M059J (cell line): Measurements from ENCODE around the gene SEPTIN11. TPM values are rescaled to one million over a fixed set of nuclear protein-coding genes. Genes with fewer than 3 reads are reported as not detected.
"Not testable (repeated sequence)": the region's sequence is repeated elsewhere in the genome, so short reads cannot be mapped to it uniquely, and the experiment has no call there.

Experiments
- DNase-seq: peaks from one replicate; pipeline ENCODE4 v3.0.0-alpha.2; 2012; ENCODE audit warnings: low read depth
- total RNA-seq: library from RNA; depleted of rRNA; stranded (reverse); fragments of >200 nt; shearing (Covaris generic); gene quantifications from 2 replicates; pipeline ENCODE4 v1.2.3, GENCODE V29; 2014

SEPTIN11 gene
- total RNA-seq, 1 experiment from 2014 or later = 34.0 TPM

DNA sequence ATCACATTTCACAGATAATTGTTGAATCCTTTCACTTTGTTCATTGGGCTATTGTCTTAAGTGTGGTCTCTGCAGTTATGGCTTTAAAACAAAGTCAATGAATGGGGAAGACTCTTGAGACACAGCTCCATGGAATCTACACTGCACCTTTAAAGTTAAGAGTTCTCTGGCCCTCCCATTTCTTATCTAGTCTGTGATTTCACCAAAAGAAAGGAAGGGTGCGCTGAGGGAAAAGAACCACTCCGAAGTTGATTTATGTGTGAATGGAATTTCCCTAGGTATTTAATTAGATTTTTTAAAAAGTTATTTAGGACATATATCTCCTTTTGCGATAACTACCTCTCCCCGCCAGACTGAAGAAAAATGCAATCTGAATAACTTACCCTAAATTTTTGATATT, 2.5 kb downstream of the SEPTIN11 start:
- no peak for DNase-seq

DNA sequence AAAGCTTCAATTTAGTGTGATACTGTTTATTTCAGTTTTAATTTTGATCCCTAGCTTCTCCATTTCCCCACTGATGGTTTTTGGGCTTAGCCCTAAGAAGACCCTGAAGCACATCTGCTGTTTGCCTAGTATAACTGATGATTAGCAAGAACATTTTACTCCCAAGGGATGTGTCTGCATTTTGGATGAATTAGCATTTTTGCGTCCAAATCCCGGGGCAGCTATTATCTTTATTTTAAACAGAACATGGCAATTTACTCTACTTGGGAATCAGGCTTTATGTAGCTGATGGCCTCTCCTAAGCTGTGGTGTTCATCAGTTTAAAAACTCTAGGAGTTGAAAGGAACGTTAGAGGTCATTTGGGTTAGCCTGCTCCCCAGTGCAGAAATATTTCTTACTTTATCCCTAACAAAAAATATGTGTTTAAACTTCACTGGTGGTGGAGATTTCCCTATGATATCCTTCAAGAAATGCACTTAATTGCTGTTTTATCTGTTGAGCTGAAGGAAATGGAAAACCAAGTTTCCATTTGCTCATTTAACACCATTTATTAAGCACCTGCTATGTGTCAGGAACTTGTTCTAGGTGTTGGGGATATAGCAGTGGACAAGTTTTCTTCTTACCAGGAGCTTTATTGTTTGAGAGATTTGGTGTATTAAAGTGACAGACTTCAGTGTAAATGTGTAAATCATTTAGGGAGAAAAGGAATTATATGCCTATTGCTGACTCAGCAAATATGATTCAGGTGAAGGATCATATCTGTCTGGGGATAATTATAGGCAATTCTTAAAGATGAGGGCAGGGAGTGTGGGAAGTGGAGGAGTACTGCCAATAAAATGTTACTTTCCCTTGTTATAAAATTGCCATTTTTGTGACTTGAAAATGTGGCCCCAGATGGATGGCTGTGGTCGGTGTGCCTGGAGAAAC, 3.4 kb downstream of the SEPTIN11 start:
- no peak for DNase-seq

DNA sequence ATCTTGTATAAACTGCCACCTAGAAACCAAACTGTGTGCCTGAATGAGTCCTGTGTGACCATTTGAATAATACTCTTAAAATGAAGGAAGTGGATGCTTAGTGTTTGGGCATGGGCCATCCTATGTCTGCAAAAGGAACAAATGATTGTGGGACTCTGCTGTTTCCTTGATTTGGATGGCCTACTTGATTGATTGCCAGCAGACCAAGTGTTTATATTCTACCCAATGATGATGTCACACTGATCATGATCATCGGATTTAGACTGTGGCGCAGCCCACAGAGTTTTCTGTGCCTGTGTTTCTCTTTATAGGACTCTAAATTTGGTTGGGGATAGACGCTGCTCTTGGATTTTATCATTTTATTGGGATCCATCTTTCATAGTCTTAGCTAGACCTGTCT, 4.4 kb downstream of the SEPTIN11 start:
- no peak for DNase-seq

DNA sequence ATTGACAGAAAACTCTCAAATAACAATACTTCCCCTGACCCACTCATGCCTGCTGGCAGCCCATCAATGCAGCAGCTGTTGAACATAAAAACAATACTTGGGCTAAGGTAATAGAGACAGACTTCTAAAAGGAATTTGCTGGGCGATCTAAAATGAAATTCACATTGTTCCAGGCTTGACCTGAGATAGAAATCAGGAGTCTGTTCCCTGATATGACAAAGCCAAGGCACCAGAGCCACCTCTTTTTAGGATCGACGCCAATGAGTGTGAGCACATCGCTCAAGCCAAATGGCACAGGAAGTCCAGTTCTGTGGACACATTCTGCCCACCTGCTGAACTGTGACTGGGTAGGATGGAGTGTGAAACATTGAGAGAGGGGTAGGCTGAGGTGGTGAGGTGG, 4.9 kb downstream of the SEPTIN11 start:
- DNase-seq = no peak

DNA sequence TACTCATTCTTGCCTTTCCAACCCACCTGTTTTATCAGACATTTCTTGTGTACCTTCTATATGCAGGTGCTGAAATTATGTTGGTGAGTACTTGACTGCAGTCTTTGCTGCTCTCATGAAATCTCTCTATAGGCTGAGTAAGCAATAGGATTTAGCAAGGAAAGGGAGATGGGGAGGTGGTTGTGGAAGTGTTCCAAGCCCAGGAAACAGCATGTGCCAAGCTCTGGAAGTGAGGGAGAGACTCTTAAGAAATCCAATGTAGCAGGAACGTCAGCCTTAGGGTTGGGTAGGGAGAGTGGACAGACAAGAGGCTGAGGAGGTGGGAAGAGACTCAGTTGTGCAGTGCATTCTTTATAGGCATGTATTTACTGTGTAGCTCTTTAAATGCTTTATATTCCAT, 5.6 kb downstream of the SEPTIN11 start:
- DNase-seq = no peak

DNA sequence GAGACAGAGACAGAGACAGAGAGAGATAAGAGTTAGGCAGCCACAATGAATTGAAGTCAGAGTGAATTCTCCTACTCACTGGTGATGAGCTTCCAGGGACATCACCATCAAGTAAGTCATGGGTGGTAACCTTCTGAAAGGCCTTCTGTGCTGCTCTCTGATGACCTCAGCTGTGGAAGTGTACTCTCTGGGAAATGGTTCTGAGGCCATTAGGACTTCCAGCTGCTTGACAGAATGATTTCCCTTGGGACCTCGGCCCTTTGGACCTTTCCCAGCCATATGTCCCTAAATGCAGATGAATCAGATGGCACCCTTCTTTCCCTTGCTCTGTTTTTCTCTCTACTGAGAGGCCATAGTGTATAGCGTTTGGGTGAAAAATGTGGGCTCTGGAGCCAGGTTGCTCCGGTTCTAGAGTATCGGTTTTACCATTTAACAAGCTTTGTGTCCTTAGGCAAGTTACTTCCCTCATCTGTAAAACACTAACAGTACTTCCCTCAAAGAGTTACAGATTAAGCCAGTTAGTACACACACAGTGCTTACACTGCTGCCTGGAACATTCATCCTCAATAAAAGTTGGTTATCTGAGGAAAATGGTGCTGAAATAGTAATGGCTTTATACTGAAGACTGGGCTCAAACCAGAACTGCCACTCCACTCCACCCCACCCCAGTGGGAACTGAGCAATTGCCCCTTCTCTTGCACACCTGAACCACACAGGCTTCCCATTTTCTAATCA, 7.6 kb downstream of the SEPTIN11 start:
- no peak for DNase-seq

DNA sequence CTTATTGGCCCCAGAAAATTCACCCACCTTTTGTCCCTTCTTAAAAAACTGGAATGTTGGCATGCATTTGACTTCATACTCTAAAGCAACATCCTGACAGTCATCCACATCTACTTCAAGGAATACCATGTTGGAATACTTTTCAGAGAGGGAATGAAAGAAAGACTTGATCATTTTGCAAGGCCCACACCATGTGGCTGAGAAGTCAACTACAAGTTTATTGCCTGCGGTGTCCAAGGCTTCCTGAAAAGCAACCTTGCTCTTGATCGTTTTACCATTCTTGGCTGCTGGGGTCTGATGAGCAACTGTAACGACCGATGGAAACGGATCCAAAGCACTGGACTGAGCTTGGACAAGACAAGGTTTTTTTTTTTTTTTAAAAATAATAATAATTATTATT, 9.3 kb downstream of the SEPTIN11 start:
- DNase-seq = no peak

DNA sequence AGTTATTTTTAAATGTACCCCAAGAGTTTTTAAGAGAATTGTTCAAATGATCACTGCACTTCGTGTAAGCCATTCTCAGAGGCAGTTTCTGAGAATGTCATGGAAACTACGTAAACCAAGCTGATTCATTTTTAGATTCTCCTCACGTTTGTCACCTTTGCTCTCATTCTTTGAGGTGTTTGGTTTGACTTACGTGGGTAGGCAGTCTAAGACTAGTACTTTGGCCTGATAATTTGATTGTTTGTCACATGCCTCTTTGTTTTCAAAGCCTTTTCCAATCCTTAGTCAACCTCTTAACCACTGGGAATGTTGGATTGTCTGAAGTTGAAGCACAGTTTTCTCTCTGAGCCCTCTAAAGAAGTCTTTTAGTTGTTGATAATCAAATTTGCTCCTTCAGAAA, 10.5 kb downstream of the SEPTIN11 start:
- DNase-seq = peak; percentile 86

DNA sequence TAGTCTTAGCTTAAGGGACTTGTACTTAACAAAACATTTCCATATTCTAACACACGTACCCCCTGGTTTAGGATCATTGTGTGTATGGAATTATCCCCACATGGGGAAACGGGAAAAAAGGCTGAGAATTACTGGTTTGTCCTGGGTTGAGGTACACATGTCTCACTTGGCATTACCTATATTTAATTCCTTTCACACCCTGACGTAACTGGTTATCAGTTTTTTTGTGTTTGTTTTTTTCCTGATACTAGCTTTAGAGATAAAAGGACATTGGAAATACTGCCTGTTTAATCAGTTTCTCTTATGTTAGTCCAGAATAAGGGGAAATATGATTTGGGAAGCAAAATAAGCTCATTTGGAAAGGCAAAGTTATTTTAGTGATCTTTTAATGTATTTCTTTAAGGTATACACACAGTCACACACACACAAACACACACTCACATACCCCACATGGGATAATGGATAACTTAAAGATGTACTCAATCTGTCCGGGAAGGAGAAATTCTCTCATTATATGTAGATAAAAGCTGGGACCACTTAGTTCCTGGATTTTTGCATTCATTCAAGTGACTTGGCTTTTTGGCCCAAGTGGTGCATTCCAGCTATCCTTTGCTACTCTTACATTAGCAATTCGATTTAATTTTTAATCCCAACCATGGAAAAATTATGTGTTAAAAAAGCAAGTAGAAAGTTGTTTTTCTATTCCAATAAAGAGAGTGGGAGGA, 13.0 kb downstream of the SEPTIN11 start:
- no peak for DNase-seq

DNA sequence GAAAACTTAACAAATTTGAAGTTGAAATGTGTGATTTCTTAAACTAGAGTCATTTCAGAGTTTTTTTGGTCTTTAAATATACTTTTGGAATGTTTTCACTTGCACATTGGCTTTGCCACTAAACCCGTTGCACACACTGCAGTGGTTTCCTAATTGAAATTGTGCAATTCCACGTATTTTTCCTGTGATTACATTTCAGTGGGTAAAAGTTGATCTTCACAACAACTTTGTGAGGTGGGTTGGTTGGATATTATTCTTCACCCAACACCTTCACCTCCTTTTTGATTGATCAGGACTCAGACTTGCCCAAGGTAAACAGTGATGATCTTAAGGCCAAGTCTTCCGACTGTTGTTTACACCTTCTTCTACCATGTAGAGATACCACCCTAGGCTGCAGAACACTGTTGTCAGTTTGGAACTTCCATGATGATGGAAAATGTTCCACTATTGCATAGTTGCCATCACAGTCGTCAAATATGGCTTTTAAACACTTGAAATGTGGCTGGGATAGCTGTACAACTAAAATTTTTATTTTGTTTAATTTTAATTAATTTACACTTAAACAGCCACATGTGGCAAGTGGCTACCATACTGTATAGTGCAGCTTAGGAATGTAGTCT, 13.7 kb downstream of the SEPTIN11 start:
- DNase-seq = no peak

DNA sequence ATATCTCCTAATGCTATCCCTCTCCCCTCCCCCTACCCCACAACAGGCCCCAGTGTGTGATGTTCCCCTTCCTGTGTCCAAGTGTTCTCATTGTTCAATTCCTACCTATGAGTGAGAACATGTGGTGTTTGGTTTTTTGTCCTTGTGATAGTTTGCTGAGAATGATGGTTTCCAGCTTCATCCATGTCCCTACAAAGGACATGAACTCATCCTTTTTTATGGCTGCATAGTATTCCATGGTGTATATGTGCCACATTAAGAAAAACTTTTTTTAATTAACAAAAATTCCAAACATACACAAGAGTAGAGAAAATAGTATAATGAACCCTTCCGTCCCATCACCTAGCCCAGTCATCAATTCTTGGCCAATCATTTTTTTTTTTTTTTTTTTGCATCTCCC, 14.4 kb downstream of the SEPTIN11 start:
- DNase-seq = not testable (repeated sequence)

DNA sequence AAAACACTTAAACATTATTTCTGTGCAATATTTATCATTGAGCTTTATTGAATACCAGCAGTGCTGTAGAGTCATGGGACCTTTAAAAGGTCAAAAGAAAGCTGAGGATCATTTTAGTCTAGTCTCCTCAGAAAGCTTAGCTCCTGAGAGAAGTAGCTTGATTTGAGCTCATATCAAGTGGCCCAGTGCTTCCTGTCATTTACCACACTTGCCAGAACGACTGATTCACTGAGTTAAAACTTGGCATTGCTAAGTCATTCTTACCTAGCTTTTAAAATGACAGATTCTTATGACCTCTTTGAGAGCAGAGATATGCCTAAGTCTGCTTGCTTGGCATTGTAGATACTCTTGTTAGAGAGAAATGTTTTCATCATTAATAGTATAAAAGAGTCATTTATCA, 15.2 kb downstream of the SEPTIN11 start:
- DNase-seq = peak; percentile 34

DNA sequence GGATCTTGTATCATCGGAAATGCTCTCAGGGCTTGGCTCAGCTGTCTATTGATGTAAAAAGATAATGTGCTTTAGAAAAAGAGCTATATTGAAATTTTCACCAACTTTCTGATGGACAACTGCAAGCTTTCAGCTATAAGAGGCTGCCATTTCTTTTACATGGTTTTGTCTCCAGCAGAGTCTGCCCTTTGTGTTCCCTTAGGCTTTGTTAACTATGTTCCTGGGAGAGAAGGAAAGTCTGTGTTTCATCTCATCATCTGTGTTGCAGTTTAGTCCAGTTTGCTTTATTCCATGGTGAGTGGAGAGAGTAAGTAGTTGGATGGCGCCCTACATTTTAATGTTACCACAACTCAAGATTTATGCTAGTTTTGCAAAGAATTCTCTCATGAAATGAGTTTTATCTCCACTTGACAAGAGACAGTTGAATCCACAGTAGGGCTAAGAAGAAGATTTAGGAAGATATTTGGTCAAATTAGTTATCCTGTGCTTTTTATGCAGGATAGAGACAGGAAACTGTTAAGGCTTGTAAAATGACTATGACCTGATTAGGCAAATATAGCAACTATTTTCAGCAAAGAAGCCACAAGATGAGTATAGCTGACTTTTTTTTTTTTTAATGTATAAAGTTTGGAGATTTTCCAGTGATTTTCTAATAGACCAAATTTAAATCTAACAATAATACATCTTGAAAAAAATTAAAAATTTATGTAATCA, 16.5 kb downstream of the SEPTIN11 start:
- no peak for DNase-seq

DNA sequence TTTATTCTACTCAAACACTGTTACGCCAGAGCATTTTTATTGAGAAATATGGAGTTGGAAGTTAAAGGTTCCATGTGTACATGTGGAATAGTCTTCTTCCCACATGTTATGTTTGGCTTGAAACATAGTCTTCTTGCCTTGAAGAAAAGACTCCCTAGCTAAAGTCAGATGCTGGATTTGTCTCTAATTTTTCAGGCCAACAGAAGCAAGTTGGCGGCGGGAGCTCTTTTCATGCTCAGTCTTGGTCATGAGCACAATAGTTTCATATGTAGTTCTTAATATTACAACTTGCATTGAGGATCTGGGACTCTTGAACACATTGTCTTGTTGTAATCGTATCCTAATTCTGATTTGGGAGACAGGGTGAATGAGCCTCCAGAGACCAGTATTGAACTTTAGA, 19.4 kb downstream of the SEPTIN11 start:
- no peak for DNase-seq

DNA sequence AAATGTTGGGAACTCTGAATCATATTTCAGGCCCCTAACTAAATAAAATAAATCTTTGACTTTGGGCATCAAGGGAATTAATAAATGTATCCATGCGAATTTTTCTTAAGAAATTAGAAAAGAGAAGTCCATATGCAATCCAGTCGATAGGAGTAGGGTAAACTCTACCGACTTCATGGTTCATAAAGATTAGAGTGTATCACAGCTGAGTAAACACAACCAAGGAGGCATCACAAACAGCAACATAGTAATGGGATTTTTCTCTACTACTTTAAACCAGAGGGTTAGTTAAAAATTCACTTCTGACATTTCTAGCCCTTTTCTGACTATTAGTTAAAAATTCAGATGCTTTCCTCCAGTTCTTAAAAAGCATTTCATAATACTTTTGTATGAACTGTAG, 19.9 kb downstream of the SEPTIN11 start:
- no peak for DNase-seq

DNA sequence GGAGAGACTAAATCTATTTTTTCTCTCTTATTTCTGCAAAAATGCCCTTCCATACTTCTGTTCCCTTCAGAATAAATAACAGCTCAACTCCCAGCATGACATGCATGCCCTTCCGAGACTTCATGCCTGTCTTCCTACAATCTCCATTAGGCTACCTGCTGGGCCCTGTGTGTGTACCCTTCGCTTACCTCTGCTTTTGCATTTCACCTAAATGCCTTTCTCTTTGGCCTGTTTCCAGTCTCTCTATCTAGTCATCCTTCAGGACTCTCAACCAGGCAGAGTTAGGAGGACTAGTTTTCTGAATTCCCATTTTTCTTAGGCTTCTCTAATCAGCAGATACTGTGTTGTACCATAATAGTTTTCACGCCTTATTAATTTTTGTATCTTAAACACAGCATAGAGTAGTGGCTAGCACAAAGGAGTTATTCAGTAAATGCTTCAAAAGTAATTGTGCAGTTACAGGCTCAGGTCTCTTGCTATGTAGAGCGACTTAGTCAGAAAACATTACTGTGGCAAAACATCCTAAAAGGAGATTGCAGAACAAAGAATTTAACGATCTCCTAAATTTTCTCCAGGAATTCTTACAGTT, 20.5 kb downstream of the SEPTIN11 start:
- no peak for DNase-seq

DNA sequence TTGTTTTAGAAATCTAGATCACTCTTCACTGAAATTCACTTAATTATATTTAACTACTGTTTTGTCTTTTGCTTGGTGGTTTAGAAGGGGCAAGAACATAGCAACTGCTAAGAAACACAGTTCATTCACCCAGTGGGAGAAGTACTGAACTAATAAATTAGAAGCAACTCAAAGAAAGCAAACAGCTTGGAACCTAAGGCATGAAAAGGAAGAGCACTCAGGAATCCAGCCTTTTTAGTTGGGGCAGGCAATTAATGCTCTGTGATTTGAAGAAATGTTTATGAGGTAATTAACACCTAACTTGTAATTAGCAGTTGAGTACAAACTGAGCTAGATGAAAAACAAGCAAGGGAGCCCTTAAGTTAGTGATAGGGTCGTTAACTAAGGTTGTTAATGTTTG, 22.8 kb downstream of the SEPTIN11 start:
- DNase-seq = no peak

DNA sequence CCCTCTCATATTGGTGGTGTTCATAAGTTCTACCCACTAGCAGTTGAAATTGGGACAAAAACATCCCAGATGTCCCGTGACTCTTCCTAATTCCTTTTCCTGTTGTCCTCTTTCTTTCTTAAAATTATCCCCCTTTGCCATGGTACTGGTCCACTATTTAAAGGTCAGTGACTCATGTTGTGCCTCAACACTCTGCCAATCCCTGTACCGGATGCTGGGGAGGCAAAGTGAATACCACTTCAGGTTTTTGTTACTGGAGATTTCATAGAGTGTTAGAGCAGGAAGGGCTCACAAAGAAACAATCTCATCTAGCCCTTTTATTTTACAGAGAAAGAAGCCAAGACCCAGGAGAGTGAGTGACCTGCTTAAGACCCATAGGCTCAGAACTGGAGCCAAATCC, 24.6 kb downstream of the SEPTIN11 start:
- peak; percentile 60 for DNase-seq

DNA sequence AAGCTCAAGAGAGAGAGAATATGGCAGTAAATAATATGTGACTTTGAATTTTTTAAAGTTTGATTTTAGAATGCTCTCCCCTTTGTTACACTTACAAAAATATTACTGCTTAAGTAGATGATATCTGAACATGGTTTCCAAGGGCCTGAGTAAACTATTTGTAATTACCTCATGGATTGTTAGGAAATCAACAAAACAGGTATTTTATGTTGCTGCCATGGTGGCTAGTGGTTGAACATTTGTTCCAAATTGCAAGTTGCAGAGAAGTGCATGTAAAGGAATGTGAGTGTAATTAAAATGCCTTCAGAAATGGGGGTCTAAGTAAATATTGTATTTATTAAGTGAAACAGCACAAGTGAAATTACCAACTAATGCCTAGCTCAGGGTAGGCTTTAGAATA, 27.6 kb downstream of the SEPTIN11 start:
- DNase-seq = no peak

DNA sequence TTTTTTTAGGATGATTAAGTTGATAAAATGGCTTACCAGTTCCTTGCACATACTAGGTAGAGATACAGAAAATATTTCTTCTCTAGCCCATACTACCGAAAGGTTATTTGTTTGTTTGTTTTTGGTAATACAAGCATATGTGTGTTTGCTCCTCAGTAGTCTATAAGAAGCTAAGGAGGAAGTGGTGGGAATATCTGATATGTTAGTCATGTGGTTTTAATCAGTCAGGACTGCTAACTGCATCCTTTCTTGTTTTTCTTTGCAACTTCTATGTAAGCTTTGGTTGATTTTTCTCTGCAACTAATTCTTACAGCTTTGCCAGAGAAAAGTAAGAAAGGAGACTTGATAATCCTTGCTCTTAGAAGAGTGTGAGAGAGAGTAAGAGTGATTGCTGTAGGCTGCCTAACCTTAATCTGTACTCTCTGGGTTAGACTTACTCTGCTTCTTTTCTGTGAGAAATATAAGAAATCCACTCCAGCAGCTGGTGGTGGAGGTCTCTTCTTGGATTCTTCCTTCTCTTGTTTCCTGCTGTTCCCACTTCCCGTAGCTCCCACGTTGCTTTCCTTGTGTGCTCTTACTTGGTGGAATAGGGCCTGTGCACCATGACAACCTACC, 28.3 kb downstream of the SEPTIN11 start:
- DNase-seq = peak; percentile 75

DNA sequence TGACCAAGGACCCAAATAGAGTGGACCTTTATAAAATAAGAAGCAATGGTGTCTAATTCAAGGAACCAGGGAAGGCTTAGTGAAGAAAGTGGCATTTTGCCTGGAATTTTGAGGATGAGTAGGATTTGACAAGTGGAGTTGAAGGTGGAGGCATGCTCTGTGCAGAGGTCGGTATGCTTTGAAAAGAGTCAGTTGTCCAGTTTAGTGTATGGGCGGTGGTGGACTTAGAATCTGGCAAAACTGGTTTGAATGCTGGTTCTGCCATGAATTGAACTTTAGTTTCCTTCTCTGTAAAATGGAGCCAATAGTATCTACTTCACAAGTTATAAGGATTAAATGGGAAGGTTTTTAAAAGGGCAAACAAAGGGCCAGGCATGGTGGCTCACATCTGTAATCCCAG, 29.7 kb downstream of the SEPTIN11 start:
- no peak for DNase-seq
